OCI-LY1 (cell line): ENCODE results near the gene CBX4.

Experiments
- H2AFZ ChIP-seq: fragments of 200-600 bp; sonication (generic), shearing (Covaris generic); 2 replicates; pipeline ENCODE4 v1.6.0; 2014; ENCODE audit warnings: antibody characterized with exemption, mild to moderate bottlenecking, low read length
- H3F3A ChIP-seq: fragments of 200-600 bp; sonication (generic), shearing (Covaris generic); 2 replicates; pipeline ENCODE4 v1.6.0; 2014; ENCODE audit warnings: mild to moderate bottlenecking, antibody characterized with exemption, low read length, moderate library complexity; ENCODE audit not compliant: insufficient read depth
- H3K27ac ChIP-seq: fragments of 200-600 bp; sonication (generic); 2 replicates; pipeline ENCODE4 v1.5.1; 2014; ENCODE audit warnings: low read length, mixed run types, mild to moderate bottlenecking, low read depth; ENCODE audit not compliant: poor library complexity, severe bottlenecking
- H3K27me3 ChIP-seq: fragments of 200-600 bp; sonication (generic); 2 replicates; pipeline ENCODE4 v1.6.0; 2014; ENCODE audit warnings: antibody characterized with exemption, mild to moderate bottlenecking, low read length, moderate library complexity; ENCODE audit not compliant: insufficient read depth
- H3K36me3 ChIP-seq: fragments of 200-600 bp; sonication (generic); 2 replicates; pipeline ENCODE4 v1.6.1; 2014; ENCODE audit warnings: mild to moderate bottlenecking, antibody characterized with exemption, low read length, moderate library complexity, mixed read lengths; ENCODE audit not compliant: insufficient read depth
- H3K4me1 ChIP-seq: fragments of 200-600 bp; sonication (generic); 2 replicates; pipeline ENCODE4 v1.5.1; 2014; ENCODE audit warnings: mild to moderate bottlenecking, low read length, moderate library complexity; ENCODE audit not compliant: insufficient read depth, severe bottlenecking
- H3K4me2 ChIP-seq: fragments of 200-600 bp; sonication (generic), shearing (Covaris generic); 2 replicates; pipeline ENCODE4 v1.6.1; 2014; ENCODE audit warnings: low read length
- H3K4me3 ChIP-seq: fragments of 200-600 bp; sonication (generic); 2 replicates; pipeline ENCODE4 v1.5.1; 2014; ENCODE audit warnings: low read length, low read depth, mild to moderate bottlenecking, mixed read lengths; ENCODE audit not compliant: poor library complexity, severe bottlenecking
- H3K79me2 ChIP-seq: fragments of 200-600 bp; shearing (Covaris generic); 2 replicates; pipeline ENCODE4 v1.6.1; 2016; ENCODE audit warnings: mixed run types, low read length, mixed read lengths; ENCODE audit not compliant: insufficient read depth
- H3K9ac ChIP-seq: fragments of 200-600 bp; sonication (generic), shearing (Covaris generic); 2 replicates; pipeline ENCODE4 v1.6.1; 2014; ENCODE audit warnings: mild to moderate bottlenecking, low read length, mixed read lengths
- H3K9me2 ChIP-seq: fragments of 200-600 bp; sonication (generic), shearing (Covaris generic); 2 replicates; pipeline ENCODE4 v1.6.1; 2014; ENCODE audit warnings: low read depth, mild to moderate bottlenecking, low read length, mixed read lengths
- H3K9me3 ChIP-seq: fragments of 200-600 bp; shearing (Covaris generic); 2 replicates; pipeline ENCODE4 v1.6.1; 2014; ENCODE audit warnings: low read length, mixed read lengths
- H4K20me1 ChIP-seq: fragments of 200-600 bp; sonication (generic), shearing (Covaris generic); 2 replicates; pipeline ENCODE4 v1.6.0; 2016; ENCODE audit warnings: mild to moderate bottlenecking, low read length; ENCODE audit not compliant: insufficient read depth
- EZH2 ChIP-seq: fragments of 200-600 bp; sonication (generic), shearing (Covaris generic); IDR thresholded peaks from 2 replicates; pipeline ENCODE4 v1.8.0; 2017; ENCODE audit warnings: borderline replicate concordance, mixed run types, mild to moderate bottlenecking, antibody characterized with exemption, low read length, moderate library complexity, mixed read lengths
- TF ChIP-seq, protein P1 (sequence below): fragments of 200-600 bp; sonication (generic), shearing (Covaris generic); IDR thresholded peaks from 2 replicates; pipeline ENCODE4 v1.5.1; 2017; ENCODE audit warnings: mild to moderate bottlenecking, antibody characterized with exemption, low read length, moderate library complexity, mixed read lengths

The CBX4 gene

DNA sequence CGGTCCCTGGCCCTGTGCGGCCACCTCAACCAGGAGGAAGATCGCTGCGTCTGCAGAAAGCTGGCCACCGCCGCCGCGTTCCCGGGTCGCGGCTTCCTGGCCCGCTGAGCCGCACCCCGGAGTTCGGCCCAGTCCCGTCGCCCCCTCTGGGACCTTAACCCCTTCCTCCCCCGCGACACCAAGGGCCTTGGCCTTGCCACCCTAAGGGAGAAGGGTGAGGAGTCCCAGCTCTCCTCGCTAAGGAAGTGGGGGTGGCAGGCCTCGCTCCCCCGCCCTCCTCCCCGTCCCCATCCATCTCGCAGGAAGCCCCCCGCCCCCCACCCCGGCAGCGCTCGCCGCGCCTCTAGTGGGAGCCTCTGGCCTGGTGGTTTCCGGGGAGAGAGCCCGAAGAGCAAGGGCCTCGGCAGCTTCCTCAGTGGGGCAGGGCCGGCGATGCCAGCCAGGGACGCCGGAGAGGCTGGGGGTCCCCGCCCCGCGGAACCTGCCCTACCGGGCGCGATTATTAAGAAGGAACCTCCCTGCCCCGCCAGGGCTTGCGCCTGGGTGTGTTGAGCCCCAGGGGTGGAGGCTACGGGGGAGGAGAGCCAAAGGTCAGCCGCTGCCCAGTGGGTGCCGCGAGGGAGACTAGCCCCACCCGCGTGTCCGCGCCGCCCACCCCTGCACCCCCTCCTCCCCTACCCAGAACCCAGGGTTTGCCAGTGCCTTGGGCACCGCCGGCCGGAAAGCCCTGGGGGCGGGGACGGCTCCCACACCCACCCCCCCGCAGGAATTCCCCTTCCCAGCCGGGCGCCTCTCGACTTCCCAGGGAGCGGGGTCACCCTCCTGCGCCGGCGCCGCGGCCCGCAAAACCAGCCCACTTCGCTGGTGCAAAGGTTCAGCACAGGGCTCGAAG is 6.8 kb downstream of the CBX4 start:
- Histone ChIP-seq H3K9me2 (no peaks in the 10 kb centered on the region), H3K4me2 (no peak overlapping the region), H3K27me3 (no peaks in the 10 kb centered on the region), H3K4me3 (no peak overlapping the region), H2AFZ (no peak overlapping the region), H3F3A (no peaks in the 10 kb centered on the region), H3K36me3 (peaks cover 41% of the 10 kb centered on the region), H4K20me1 (no peaks in the 10 kb centered on the region), H3K27ac (no peak overlapping the region), H3K79me2 (no peaks in the 10 kb centered on the region), H3K9me3 (no peaks in the 10 kb centered on the region), H3K9ac (no peak overlapping the region), H3K4me1 (peaks cover 19% of the 10 kb centered on the region)
- no peak for TF ChIP-seq EZH2
- TF ChIP-seq, protein P1, sequence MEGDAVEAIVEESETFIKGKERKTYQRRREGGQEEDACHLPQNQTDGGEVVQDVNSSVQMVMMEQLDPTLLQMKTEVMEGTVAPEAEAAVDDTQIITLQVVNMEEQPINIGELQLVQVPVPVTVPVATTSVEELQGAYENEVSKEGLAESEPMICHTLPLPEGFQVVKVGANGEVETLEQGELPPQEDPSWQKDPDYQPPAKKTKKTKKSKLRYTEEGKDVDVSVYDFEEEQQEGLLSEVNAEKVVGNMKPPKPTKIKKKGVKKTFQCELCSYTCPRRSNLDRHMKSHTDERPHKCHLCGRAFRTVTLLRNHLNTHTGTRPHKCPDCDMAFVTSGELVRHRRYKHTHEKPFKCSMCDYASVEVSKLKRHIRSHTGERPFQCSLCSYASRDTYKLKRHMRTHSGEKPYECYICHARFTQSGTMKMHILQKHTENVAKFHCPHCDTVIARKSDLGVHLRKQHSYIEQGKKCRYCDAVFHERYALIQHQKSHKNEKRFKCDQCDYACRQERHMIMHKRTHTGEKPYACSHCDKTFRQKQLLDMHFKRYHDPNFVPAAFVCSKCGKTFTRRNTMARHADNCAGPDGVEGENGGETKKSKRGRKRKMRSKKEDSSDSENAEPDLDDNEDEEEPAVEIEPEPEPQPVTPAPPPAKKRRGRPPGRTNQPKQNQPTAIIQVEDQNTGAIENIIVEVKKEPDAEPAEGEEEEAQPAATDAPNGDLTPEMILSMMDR, result no peak

DNA sequence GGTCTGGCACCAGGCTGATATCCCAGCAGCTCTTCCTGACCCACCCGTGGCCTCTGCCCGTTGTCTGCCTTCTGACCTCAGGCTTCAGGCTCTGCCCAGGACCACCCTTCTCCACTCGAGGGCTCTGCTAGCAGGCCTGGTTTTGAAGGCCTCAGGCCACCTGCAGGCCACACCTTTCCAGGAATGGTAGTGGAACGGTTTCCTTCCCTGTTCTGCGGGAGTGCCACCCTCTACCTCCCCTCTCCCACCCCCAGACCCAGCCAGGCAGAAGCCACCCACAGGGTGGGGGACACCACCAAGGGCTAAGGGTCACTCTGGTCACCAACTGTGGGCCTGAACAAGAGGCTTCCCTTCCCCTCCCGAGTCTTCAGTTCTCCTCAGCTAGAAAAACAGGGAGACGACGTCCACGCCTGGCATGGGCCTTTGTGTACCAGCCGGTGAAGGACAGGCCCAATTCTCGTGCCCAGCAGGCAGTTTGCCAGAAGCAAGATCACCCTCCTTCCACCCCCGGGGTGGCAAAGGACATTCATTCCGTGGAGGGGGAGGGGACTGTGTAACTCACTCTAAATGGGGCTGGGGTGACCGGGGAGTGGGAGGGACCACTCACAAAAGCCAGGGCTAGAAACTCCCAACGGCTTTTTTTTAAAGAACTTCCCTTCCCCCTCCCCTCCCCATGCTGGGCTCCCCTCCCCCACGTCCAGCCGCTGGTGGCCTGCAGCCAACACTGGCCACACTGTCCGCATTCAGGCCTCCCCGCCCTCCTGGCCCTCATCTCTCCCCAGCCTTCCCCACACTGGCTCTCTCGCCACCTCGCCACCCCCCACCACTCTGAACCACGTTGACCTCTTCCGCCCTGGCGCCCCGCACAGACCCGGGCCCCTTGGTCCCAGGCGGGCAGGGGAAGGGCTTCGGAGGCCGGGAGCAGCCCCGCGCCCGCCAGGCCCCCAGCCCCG is 7.7 kb downstream of the CBX4 start:
- Histone ChIP-seq H3K79me2 (no peaks in the 10 kb centered on the region), H3K27me3 (no peaks in the 10 kb centered on the region), H4K20me1 (no peaks in the 10 kb centered on the region), H3K4me1 (peaks cover 9% of the 10 kb centered on the region), H3K9me2 (no peaks in the 10 kb centered on the region), H3K4me2 (no peak overlapping the region), H3F3A (no peaks in the 10 kb centered on the region), H3K27ac (no peak overlapping the region), H3K4me3 (no peak overlapping the region), H3K36me3 (peaks cover 40% of the 10 kb centered on the region), H3K9ac (no peak overlapping the region), H3K9me3 (no peaks in the 10 kb centered on the region), H2AFZ (no peak overlapping the region)
- no peak for TF ChIP-seq EZH2
- TF ChIP-seq, protein P1, result no peak

DNA sequence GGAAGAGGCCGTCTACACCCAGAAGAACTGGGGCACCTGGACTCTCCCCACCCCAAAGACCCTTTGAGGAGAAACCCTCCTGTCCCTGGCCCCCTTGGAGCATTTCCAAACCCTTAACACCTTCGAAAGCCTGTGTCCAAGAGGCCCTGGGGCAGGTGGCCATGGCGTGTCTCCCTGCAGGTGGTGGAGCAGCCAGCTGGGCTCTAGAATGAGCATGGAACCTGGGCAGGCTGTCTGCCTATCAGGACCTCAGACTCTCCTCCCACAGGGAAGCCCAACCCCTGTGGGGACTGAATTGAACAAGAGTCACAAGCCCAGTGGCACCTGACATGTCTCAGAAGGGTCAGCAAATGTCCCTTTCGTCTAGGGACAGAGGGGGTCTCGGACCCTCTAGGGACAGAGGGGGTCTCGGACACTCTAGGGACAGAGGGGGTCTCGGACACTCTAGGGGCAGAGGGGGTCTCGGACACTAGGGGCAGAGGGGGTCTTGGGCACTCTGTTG is 8.4 kb downstream of the CBX4 start:
- TF ChIP-seq EZH2, result no peak
- TF ChIP-seq, protein P1, result no peak
- Histone ChIP-seq H4K20me1 (no peaks in the 10 kb centered on the region), H3F3A (no peaks in the 10 kb centered on the region), H3K4me3 (no peak overlapping the region), H3K4me2 (no peak overlapping the region), H3K27me3 (no peaks in the 10 kb centered on the region), H3K4me1 (peaks cover 2% of the 10 kb centered on the region), H3K79me2 (no peaks in the 10 kb centered on the region), H3K36me3 (peaks cover 33% of the 10 kb centered on the region), H3K9me3 (no peaks in the 10 kb centered on the region), H3K9me2 (no peaks in the 10 kb centered on the region), H3K27ac (no peak overlapping the region), H2AFZ (no peak overlapping the region), H3K9ac (no peak overlapping the region)
